ENCODE data around the gene SLC22A23. TPM values are rescaled to one million over a fixed set of nuclear protein-coding genes. Genes with fewer than 3 reads are reported as not detected.

The SLC22A23 gene
- polyA plus RNA-seq, 1 donor from 2014 or later = 0.35 TPM

DNA sequence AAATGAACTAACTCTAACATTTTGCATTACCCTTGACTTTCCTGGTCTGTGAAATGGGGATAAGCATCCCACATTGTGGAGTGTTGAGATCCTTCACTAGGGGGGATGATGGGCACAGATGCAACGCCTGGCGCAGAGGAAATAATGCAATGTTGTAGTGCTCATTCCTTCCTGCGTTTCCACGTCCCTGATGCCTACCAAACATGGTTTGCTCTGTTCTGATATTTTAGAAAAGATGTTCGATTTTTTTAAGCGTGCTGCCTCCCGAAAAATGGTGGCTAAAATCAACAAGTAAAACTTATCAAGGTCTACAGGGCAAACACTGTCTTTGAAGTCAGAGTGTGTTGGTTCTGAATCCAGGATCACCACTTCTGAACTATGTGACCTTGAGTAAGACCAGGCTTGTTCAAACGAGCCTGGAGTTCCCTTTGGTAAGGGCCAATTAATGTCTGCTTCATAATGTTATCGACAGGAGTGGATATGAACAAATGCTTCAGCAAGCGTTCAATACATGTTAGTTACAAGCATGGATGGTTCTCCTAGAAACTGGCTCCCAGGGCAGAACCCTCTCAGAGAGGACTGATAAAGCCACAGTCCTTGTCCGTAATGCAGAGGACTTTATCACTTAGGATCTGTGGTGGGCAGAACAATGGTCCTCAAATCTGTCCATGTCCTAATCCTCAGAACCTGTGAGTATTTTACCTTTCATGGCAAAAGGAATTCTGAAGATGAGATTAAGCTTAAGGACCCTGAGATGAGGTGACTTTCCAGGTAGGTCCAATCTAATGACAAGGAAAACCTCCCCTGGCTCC is 44.7 kb downstream of the SLC22A23 start:
- H3K27ac Mint-ChIP-seq = no peak overlapping the region
- peaks cover 2% of the 10 kb centered on the region for H3K36me3 Mint-ChIP-seq
- H3K9me3 Mint-ChIP-seq = peaks cover 0 to 6% (median under 1%) of the 10 kb centered on the region in 3 donors
- no peak overlapping the region for H3K4me3 Mint-ChIP-seq
- H3K4me1 Mint-ChIP-seq = peaks cover 0 to 7% (median 2%) of the 10 kb centered on the region in 3 donors
- H3K27me3 Mint-ChIP-seq = peaks cover 4% of the 10 kb centered on the region

- Mint-ChIP-seq H3K4me3 (peak overlapping the region in 1 of 4 donors; percentile 30), H3K27ac (peak overlapping the region in 1 of 3 donors; percentile 18), H3K36me3 (peaks cover 2% of the 10 kb centered on the region), H3K9me3 (peaks cover 0 to 6% (median 1%) of the 10 kb centered on the region in 3 donors), H3K27me3 (peaks cover 4% of the 10 kb centered on the region), H3K4me1 (peaks cover 0 to 7% (median 2%) of the 10 kb centered on the region in 3 donors)
Observed at GRCh38 chr6:3410385-3411360, 46.2 kb downstream of the SLC22A23 start.

DNA sequence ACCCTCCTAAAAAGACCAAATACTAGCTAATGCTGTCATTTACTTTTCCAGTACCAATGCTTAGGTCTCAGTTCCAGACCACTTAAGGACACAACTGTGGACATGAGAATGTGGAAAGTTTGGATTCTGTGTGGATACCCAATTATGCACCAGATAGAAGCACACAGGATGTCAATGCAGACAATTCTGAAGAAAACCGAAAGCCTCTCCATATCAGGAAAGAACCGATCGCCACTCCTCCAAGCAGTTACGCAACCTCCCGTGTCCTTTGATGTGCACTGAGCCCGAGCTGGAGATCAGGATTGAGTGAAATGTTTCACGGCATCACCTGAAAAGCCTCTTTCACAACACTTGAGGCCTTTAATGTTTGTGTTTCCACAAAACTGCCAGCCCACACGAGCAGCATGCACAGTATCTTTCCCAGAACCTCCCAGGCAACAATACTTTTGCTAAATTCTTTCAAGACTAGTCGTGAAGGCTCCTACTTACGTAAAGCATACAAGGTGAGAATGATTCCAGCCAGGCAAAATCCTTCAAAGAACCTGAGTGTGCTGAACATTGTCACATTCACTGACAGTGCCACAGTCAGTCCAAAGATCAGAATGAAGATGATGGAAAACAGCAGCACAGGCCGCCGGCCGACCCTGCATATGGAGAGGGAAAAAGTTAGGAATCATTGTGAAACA is 47.0 kb downstream of the SLC22A23 start:
- H3K36me3 Mint-ChIP-seq = peaks cover 2% of the 10 kb centered on the region
- peaks cover 0 to 5% (median 2%) of the 10 kb centered on the region in 3 donors for H3K4me1 Mint-ChIP-seq
- no peak overlapping the region for H3K4me3 Mint-ChIP-seq
- peaks cover 0 to 6% (median 1%) of the 10 kb centered on the region in 3 donors for H3K9me3 Mint-ChIP-seq
- H3K27ac Mint-ChIP-seq = no peak overlapping the region
- H3K27me3 Mint-ChIP-seq = peaks cover 4% of the 10 kb centered on the region

- H3K4me1 Mint-ChIP-seq = peaks cover 0 to 6% (median 5%) of the 10 kb centered on the region in 3 donors
- H3K4me3 Mint-ChIP-seq = no peak overlapping the region
- no peak overlapping the region for H3K27ac Mint-ChIP-seq
- H3K9me3 Mint-ChIP-seq = peaks cover 0 to 6% (median 1%) of the 10 kb centered on the region in 3 donors
- H3K27me3 Mint-ChIP-seq = peaks cover 4% of the 10 kb centered on the region
- H3K36me3 Mint-ChIP-seq = peaks cover 2% of the 10 kb centered on the region
Observed at GRCh38 chr6:3408665-3409064, 48.2 kb downstream of the SLC22A23 start.

- Mint-ChIP-seq H3K27me3 (peaks cover 4% of the 10 kb centered on the region), H3K27ac (no peak overlapping the region), H3K9me3 (peaks cover 0 to 4% (median 1%) of the 10 kb centered on the region in 3 donors), H3K4me1 (peaks cover 0 to 6% (median 6%) of the 10 kb centered on the region in 3 donors), H3K36me3 (peaks cover 2% of the 10 kb centered on the region), H3K4me3 (no peak overlapping the region)
Observed at GRCh38 chr6:3407840-3408239, 49.0 kb downstream of the SLC22A23 start.

DNA sequence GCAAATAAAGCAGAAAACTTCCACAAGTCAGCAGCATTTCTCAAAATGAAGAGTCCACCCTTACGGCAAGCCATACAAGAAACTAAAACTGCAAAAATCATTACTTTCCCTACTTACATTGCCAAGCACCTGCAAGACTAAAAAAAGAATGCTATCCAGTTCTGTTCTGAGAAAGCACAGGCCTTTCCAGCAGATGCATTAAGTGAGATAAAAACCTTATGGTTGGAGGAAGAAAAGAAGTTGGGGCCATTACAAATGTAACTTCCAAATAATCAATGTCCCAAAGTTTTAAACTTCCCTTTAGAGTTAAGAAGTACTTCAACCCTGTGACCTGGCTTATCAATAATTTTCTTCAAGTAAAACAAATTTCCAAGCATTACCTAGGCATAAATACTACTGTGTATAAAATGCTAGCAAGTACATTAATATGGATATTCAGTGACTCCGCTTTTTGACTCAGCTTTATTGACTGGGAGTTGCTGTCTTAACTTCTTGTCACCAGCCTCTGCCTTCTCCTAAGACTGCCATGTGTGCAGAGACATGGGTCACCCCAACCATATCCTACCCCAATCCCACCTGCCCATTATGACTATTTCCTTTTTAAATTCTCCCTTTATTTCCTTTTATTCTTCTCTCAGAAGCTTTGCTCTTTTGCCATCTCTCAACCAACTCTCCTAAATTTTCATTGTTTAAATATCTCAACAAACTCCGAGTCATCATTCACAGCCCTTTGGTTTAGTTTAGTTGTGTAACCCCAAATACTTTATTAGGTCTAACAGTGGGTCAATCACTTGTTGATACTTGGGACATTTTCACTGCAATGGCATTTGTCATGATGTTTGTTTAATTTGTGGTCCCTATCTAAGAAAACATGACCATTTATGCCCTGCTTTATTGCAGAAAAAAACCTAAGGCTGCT is 49.7 kb downstream of the SLC22A23 start:
- Mint-ChIP-seq H3K27ac (no peak overlapping the region), H3K27me3 (peaks cover 4% of the 10 kb centered on the region), H3K4me3 (no peak overlapping the region), H3K4me1 (peaks cover 0 to 6% (median 6%) of the 10 kb centered on the region in 3 donors), H3K9me3 (peaks cover 0 to 1% (median 0%) of the 10 kb centered on the region in 3 donors), H3K36me3 (peaks cover 2% of the 10 kb centered on the region)

DNA sequence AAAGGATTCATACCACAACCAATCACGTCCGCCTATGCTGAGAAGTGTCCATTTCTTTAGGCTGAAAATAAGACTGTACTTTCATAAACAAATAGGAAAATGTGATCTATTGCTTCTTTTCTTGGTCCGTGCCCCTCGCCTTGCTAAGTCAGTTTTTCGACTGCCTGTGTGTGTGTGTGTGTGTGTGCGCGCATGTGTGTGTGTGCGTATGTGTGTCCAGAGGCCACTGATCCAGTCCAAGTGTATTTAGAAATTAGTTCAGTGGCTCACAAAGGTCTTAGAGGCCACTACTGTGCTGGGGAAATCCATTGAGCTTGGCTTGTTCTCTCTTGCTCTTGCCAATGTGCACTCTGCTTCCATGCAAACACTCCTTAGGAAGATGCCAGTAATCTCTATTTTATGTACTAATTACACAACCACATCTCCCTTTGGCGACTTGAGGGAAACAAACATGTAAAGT is 50.5 kb downstream of the SLC22A23 start:
- Mint-ChIP-seq H3K4me1 (peaks cover 0 to 6% (median 6%) of the 10 kb centered on the region in 3 donors), H3K27ac (no peak overlapping the region), H3K4me3 (no peak overlapping the region), H3K27me3 (peaks cover 4% of the 10 kb centered on the region), H3K36me3 (peaks cover 2% of the 10 kb centered on the region), H3K9me3 (peaks cover 0 to 1% (median 0%) of the 10 kb centered on the region in 3 donors)

DNA sequence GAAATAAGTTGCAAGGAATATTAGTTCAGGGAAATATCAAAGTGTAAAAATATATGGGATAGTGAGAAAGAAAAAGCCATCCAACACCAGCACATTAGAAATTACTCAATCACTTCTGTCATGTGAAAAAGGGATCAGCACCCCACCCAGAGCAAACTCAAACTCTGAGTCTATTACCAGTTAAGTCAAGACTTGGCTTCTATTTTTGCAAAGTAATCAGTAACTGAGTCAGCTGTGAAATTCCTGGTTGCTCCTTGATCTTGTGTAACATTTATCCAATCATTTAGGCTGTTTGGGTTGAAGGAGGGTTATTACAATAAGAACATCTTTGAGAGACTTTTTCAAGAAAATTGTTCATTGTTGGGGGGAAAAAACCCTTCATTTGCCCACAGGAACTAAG is 51.2 kb downstream of the SLC22A23 start:
- Mint-ChIP-seq H3K36me3 (peaks cover 2% of the 10 kb centered on the region), H3K9me3 (peaks cover 0 to 1% (median 0%) of the 10 kb centered on the region in 3 donors), H3K4me1 (peaks cover 0 to 6% (median 3%) of the 10 kb centered on the region in 3 donors), H3K27me3 (peaks cover 4% of the 10 kb centered on the region), H3K4me3 (no peak overlapping the region), H3K27ac (no peak overlapping the region)

- Mint-ChIP-seq H3K4me1 (peaks cover 0 to 6% (median 1%) of the 10 kb centered on the region in 3 donors), H3K9me3 (peaks cover 0 to 1% (median 0%) of the 10 kb centered on the region in 3 donors), H3K4me3 (no peak overlapping the region), H3K27me3 (peaks cover 4% of the 10 kb centered on the region), H3K36me3 (peaks cover 2% of the 10 kb centered on the region), H3K27ac (no peak overlapping the region)
Observed at GRCh38 chr6:3405182-3405518, 51.7 kb downstream of the SLC22A23 start.

GRCh38 chr6:3403238-3404173 is 53.3 kb downstream of the SLC22A23 start:
- Mint-ChIP-seq H3K9me3 (peaks cover 0 to 1% (median 0%) of the 10 kb centered on the region in 3 donors), H3K36me3 (peaks cover 4% of the 10 kb centered on the region), H3K4me1 (peaks cover 0 to 6% (median 1%) of the 10 kb centered on the region in 3 donors), H3K27ac (no peak overlapping the region), H3K4me3 (no peak overlapping the region), H3K27me3 (peaks cover 4% of the 10 kb centered on the region)

GRCh38 chr6:3402310-3403237 is 54.3 kb downstream of the SLC22A23 start:
- Mint-ChIP-seq H3K9me3 (peaks cover 0 to 1% (median 0%) of the 10 kb centered on the region in 3 donors), H3K4me1 (peaks cover 0 to 5% (median 1%) of the 10 kb centered on the region in 3 donors), H3K4me3 (no peak overlapping the region), H3K27me3 (peaks cover under 1% of the 10 kb centered on the region), H3K36me3 (peaks cover 2% of the 10 kb centered on the region), H3K27ac (peak overlapping the region in 1 of 3 donors; percentile 25)

GRCh38 chr6:3400162-3400561 is 56.7 kb downstream of the SLC22A23 start:
- H3K36me3 Mint-ChIP-seq = peaks cover 2% of the 10 kb centered on the region
- H3K4me3 Mint-ChIP-seq = no peak overlapping the region
- no peak overlapping the region for H3K27ac Mint-ChIP-seq
- H3K9me3 Mint-ChIP-seq = no peaks in the 10 kb centered on the region
- H3K4me1 Mint-ChIP-seq = peaks cover 0 to 5% (median 1%) of the 10 kb centered on the region in 3 donors
- no peaks in the 10 kb centered on the region for H3K27me3 Mint-ChIP-seq
